ENCODE measurements around the gene GNPDA2. TPM values are rescaled to one million over a fixed set of nuclear protein-coding genes. Genes with fewer than 3 reads are reported as not detected.
A peak's percentile ranks its signal among the peaks of the same experiment; 100 is the strongest.
"Not testable (repeated sequence)": the region's sequence is repeated elsewhere in the genome, so short reads cannot be mapped to it uniquely, and the experiment has no call there.

GNPDA2 gene
- total RNA-seq (2014; rRNA removed; shearing (Covaris generic)): 46.8 and 49.7 TPM in 2 replicates

GRCh38 chr4:44726038-44726871 is at the start of gene GNPDA2:
Gene GNPDA2, minus strand, starts transcription at chr4:44726556. Its CDS starts 4,349 bp downstream, at chr4:44722207.
- DNase-seq (ENCODE audit: low spot score): peak; percentile 77

GRCh38 chr4:44772340-44772739 is 46.0 kb upstream of the GNPDA2 start:
- no peak for DNase-seq (ENCODE audit: low spot score)

- DNase-seq (ENCODE audit: low spot score): no peak
Measured at GRCh38 chr4:44771789-44772188, 45.4 kb upstream of the GNPDA2 start.

- DNase-seq (ENCODE audit: low spot score): no peak
Measured at GRCh38 chr4:44766453-44766852, 40.1 kb upstream of the GNPDA2 start.

GRCh38 chr4:44765116-44765515 is 38.8 kb upstream of the GNPDA2 start:
- DNase-seq (ENCODE audit: low spot score): no peak

GRCh38 chr4:44761306-44761705 is 35.0 kb upstream of the GNPDA2 start:
- no peak for DNase-seq (ENCODE audit: low spot score)

GRCh38 chr4:44760142-44760898 is 34.0 kb upstream of the GNPDA2 start:
- peak; percentile 21 for DNase-seq (ENCODE audit: low spot score)

GRCh38 chr4:44756559-44756958 is 30.2 kb upstream of the GNPDA2 start:
- no peak for DNase-seq (ENCODE audit: low spot score)

- no peak for DNase-seq (ENCODE audit: low spot score)
Measured at GRCh38 chr4:44740201-44740600, 13.8 kb upstream of the GNPDA2 start.

GRCh38 chr4:44738615-44739014 is 12.3 kb upstream of the GNPDA2 start:
- DNase-seq (ENCODE audit: low spot score): no peak

- DNase-seq (ENCODE audit: low spot score): no peak
Measured at GRCh38 chr4:44736900-44737299, 10.5 kb upstream of the GNPDA2 start.

GRCh38 chr4:44728694-44729093 is 2.3 kb upstream of the GNPDA2 start:
- not testable (repeated sequence) for DNase-seq (ENCODE audit: low spot score)

GRCh38 chr4:44727471-44727870 is 1.1 kb upstream of the GNPDA2 start:
- no peak for DNase-seq (ENCODE audit: low spot score)

GRCh38 chr4:44725726-44726037 is 674 bp downstream of the GNPDA2 start:
- DNase-seq (ENCODE audit: low spot score): no peak

GRCh38 chr4:44725166-44725565 is 1.2 kb downstream of the GNPDA2 start:
- no peak for DNase-seq (ENCODE audit: low spot score)

GRCh38 chr4:44722001-44722400 is 4.4 kb downstream of the GNPDA2 start:
- no peak for DNase-seq (ENCODE audit: low spot score)

- no peak for DNase-seq (ENCODE audit: low spot score)
Measured at GRCh38 chr4:44720371-44720770, 6.0 kb downstream of the GNPDA2 start.

- DNase-seq (ENCODE audit: low spot score): no peak
Measured at GRCh38 chr4:44716597-44716996, 9.8 kb downstream of the GNPDA2 start.

- DNase-seq (ENCODE audit: low spot score): no peak
Measured at GRCh38 chr4:44713125-44713524, 13.2 kb downstream of the GNPDA2 start.

GRCh38 chr4:44704673-44705072 is 21.7 kb downstream of the GNPDA2 start:
- no peak for DNase-seq (ENCODE audit: low spot score)

GRCh38 chr4:44701037-44701436 is 25.3 kb downstream of the GNPDA2 start:
- no peak for DNase-seq (ENCODE audit: low spot score)

- no peak for DNase-seq (ENCODE audit: low spot score)
Measured at GRCh38 chr4:44700427-44700826, 25.9 kb downstream of the GNPDA2 start.

GRCh38 chr4:44684648-44685047 is 41.7 kb downstream of the GNPDA2 start:
- no peak for DNase-seq (ENCODE audit: low spot score)

All from A172 (cell line).